Activated naive CD4-positive, alpha-beta T cell treated with anti-CD3 and anti-CD28 coated beads, Interleukin-2, amount 50 U/mL, for 72 hours (primary cell): ENCODE measurements around the gene NFX1. TPM values are rescaled to one million over a fixed set of nuclear protein-coding genes. Genes with fewer than 3 reads are reported as not detected.

Experiments used
- ATAC-seq, 2 donors: fragments of 150-1000 bp; cut with Tn5 transposase; 2 replicates each; pipeline ENCODE4 v1.10.0; 2021; ENCODE audit warnings: mild to moderate bottlenecking in 2 of 2, moderate library complexity in 2 of 2
- DNase-seq, 2 donors: peaks; one replicate each; pipeline ENCODE4 v3.0.0; 2021 to 2022; ENCODE audit warnings: low spot score in 2 of 2
- H3K27ac Mint-ChIP-seq, 2 donors: one replicate each; pipeline ENCODE4 v1.8.0; 2022; ENCODE audit warnings: mild to moderate bottlenecking in 2 of 2, mixed read lengths in 2 of 2
- H3K36me3 Mint-ChIP-seq, 2 donors: one replicate each; pipeline ENCODE4 v1.8.0; 2022; ENCODE audit warnings: mixed read lengths in 2 of 2
- H3K9me3 Mint-ChIP-seq, 2 donors: one replicate each; pipeline ENCODE4 v1.8.0; 2022; ENCODE audit warnings: mixed read lengths in 2 of 2
- total RNA-seq, 2 donors: library from RNA; stranded (reverse); gene quantifications; one replicate each; pipeline ENCODE4 v1.2.3, GENCODE V29; 2022

The NFX1 gene
- total RNA-seq, 2 donors from 2014 or later: 38.4 to 43.7 TPM

DNA sequence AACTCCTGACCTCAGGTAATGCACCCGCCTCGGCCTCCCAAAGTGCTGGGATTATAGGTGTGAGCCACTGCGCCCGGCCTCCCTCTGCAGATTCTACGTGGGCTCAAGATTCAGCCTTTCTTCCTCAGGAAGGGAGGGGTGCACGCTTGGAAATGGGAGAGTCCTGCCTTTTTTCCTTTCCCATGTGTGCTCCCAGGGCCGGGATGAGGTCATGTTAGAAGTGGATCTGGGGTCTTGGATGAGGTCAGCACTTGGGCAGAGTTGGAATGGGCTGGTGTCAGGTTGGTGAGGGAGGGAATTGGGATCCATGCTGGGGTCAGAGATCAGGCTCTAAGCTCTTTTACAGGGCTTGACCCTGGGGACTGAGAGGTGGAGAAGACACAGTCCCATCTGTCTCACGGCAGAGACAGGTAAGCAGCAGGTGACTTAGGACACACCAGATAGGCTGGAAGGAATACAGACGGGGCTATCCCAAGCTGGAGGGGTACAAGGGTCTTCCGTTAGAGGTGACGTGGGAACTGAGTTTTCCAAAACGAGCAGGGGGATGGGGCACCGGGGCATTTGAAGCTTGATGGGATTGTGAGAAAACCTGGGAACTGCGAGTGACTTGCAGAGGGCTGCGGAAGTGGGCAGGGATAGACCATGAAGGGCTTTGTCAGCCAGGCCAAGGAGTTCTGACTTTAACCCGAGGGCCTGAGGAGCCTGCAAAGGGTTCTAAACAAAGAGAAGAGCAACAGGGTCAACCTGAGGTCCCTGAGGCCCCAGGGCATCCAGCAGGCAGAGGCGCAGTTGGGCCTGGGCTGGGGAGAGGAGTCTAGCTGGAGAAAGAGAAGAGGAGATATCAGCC, 113.8 kb downstream of the NFX1 start:
- ATAC-seq: no peak

GRCh38 chr9:33404788-33405362, 114.6 kb downstream of the NFX1 start:
- no peak for ATAC-seq
- Mint-ChIP-seq H3K27ac (peak overlapping the region in 1 of 2 donors; percentile 13), H3K36me3 (no peaks in the 10 kb centered on the region), H3K9me3 (no peaks in the 10 kb centered on the region)
- no peak for DNase-seq

More for the DNA sequence above, 113.8 kb downstream of the NFX1 start:
- Mint-ChIP-seq H3K9me3 (no peaks in the 10 kb centered on the region), H3K27ac (peak overlapping the region in 1 of 2 donors; percentile 13), H3K36me3 (no peaks in the 10 kb centered on the region)
- DNase-seq: no peak

- Mint-ChIP-seq H3K27ac (no peak overlapping the region), H3K36me3 (no peaks in the 10 kb centered on the region), H3K9me3 (no peaks in the 10 kb centered on the region)
- ATAC-seq (no peak), DNase-seq (no peak)
These were observed 116.7 kb downstream of the NFX1 start for GRCh38 chr9:33407061-33407460.

GRCh38 chr9:33408087-33408486, 117.8 kb downstream of the NFX1 start:
- ATAC-seq (peak in 1 of 2 donors; percentile 24), DNase-seq (no peak)
- Mint-ChIP-seq H3K9me3 (no peaks in the 10 kb centered on the region), H3K36me3 (no peaks in the 10 kb centered on the region), H3K27ac (peak overlapping the region; percentile 33 to 72)

DNA sequence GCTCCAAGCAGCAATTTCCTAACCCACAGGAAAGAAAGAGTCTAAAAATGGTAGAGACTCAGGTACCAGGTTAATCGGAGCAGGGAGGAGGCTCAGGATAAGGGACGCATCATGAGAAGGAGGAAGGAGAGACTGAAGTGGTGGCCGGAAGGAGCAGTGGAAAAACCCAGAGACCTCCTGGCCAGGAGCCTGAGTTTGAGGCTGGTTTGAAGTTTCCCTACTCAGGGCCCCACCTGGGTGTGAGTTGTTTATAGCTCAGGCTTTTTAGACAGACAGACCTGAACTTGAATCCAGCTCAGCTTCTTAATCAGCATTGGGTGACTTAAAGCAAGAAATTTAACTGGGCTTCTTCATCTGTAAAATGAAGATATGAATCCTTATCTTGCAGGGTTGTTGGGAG, 124.0 kb downstream of the NFX1 start:
- no peaks in the 10 kb centered on the region for H3K9me3 Mint-ChIP-seq
- DNase-seq (no peak), ATAC-seq (peak in 1 of 2 donors; percentile 9)
- no peak overlapping the region for H3K27ac Mint-ChIP-seq
- H3K36me3 Mint-ChIP-seq: no peaks in the 10 kb centered on the region

DNA sequence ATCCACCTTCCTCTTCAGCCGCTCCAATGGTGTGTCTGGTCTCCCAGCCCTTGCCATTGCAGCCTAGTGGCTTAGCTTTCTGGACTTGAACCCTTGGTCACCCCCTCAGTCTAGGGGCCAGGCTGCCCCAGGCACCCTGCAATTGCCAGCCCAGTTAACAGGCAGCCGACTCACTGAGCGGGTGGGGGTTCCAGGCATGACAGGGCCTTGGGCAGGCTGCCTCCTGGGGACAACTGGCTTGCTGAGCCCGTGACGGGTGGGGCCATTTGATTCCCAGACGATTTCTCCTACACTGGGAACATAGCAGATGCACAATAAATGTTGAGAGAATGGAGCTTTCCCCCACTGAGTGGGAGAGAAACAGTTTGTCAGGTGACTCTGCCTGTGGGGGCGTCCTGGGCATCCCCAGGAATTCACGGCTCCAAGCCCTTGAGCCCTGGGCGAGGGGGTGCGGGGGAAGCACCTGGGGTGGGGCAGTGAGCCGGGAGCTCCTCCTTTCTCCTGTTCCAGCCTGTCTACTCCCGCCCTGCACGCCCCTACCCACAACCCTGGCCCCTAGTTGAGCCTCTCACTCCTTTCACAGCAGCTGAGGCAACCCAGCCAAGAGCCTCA, 124.7 kb downstream of the NFX1 start:
- Mint-ChIP-seq H3K9me3 (no peaks in the 10 kb centered on the region), H3K27ac (peak overlapping the region; percentile 82 to 86), H3K36me3 (no peaks in the 10 kb centered on the region)
- no peak for ATAC-seq
- no peak for DNase-seq

GRCh38 chr9:33415501-33416038, 125.3 kb downstream of the NFX1 start:
- peak overlapping the region; percentile 82 to 86 for H3K27ac Mint-ChIP-seq
- H3K36me3 Mint-ChIP-seq: no peaks in the 10 kb centered on the region
- ATAC-seq (peak; percentile 94 to 98), DNase-seq (peak; percentile 88 to 97)
- no peaks in the 10 kb centered on the region for H3K9me3 Mint-ChIP-seq

DNA sequence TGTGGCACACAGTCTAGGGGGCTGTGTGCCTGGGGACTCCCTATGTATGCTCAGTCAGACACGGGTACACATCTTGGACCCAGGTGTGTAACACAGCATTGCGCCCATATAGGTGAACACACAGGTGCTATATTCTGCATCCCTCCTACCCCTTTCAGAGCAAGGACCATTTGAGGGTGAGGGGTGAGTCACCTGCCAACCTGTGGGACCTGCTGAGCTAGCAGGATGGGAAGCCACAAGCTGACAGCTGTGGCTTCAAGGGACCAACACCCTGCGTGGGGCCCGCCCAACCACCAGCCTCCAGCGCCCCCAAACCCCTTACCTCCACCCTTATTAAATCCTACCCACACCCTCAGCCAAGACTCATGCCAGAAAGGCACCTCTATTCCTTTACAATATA, 126.7 kb downstream of the NFX1 start:
- ATAC-seq (no peak), DNase-seq (no peak)
- Mint-ChIP-seq H3K27ac (peak overlapping the region in 1 of 2 donors; percentile 86), H3K36me3 (no peaks in the 10 kb centered on the region), H3K9me3 (no peaks in the 10 kb centered on the region)

GRCh38 chr9:33418090-33418489, 127.8 kb downstream of the NFX1 start:
- no peaks in the 10 kb centered on the region for H3K36me3 Mint-ChIP-seq
- H3K27ac Mint-ChIP-seq: peak overlapping the region in 1 of 2 donors; percentile 70
- no peaks in the 10 kb centered on the region for H3K9me3 Mint-ChIP-seq
- ATAC-seq (no peak), DNase-seq (no peak)

DNA sequence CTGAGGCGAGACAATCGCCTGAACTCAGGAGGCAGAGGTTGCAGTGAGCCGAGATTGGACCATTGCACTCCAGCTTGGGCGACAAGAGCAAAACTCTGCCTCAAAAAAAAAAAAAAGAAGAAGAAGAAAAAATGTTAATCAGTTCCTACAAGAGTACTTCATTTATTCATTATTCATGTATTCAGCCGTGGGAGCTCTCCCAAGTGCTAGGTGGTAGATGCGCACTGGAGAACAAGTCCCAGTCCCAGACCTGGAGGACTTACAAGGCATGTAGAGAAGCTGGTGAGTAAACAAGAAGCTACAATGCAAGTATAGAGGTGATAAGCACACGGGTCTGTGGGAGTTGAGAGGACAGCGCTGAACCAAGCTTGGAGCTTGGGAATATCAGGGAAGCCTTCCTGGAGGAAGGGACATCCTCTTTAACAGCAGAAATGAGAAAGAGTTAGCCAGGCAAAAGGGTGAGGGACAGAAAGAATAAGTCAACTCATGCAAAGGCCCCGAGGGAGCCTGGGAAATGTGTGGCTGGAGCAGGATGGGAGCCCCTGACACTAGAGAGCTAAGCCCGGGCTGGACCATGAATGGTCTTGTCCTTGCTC, 129.5 kb downstream of the NFX1 start:
- H3K36me3 Mint-ChIP-seq: no peaks in the 10 kb centered on the region
- no peak for DNase-seq
- H3K9me3 Mint-ChIP-seq: no peaks in the 10 kb centered on the region
- no peak overlapping the region for H3K27ac Mint-ChIP-seq
- ATAC-seq: no peak

Other genes with a start within 250 kb of the NFX1 start
- gene SMU1, start 213.8 kb upstream of the NFX1 start, total RNA-seq: 10 to 100 TPM; 26.1 to 28.9 TPM
- gene B4GALT1, start 123.2 kb upstream of the NFX1 start, total RNA-seq: 10 to 100 TPM; 47.8 to 49.2 TPM
- not detected for gene SPINK4, start 50.3 kb upstream of the NFX1 start, total RNA-seq
- 10 to 100 TPM; 35.4 to 82.9 TPM for gene BAG1, start 25.8 kb upstream of the NFX1 start, total RNA-seq
- 100 to 1,000 TPM; 115 to 123 TPM for gene CHMP5, start 25.5 kb upstream of the NFX1 start, total RNA-seq
- under 1 TPM in 1 of 2 donors, not detected in 1; 0.29 TPM for gene AQP7, start 112.1 kb downstream of the NFX1 start, total RNA-seq
- 10 to 100 TPM in 1 of 2 donors, 1 to 10 TPM in 1; 3.8 to 36.8 TPM for gene AQP3, start 157.1 kb downstream of the NFX1 start, total RNA-seq
- 10 to 100 TPM; 34.2 to 40.2 TPM for gene NOL6, start 183.4 kb downstream of the NFX1 start, total RNA-seq
- gene ANKRD18B, start 233.7 kb downstream of the NFX1 start, total RNA-seq: 1 to 10 TPM in 1 of 2 donors, under 1 TPM in 1; 0.48 to 3.5 TPM